Activated T-cell treated with anti-CD3 and anti-CD28 coated beads, Interleukin-2, amount 50 U/mL, for 24 hours (primary cell): ENCODE measurements around the gene PBX1.
"Not testable (repeated sequence)": the region's sequence is repeated elsewhere in the genome, so short reads cannot be mapped to it uniquely, and the experiment has no call there.

ENCODE experiments used
- DNase-seq: peaks from one replicate; pipeline ENCODE4 v3.0.0-alpha.2; 2020
- H3K27ac Mint-ChIP-seq: 2 replicates; pipeline ENCODE4 v1.8.0; 2020; ENCODE audit warnings: mild to moderate bottlenecking, mixed read lengths
- H3K27me3 Mint-ChIP-seq: 2 replicates; pipeline ENCODE4 v1.8.0; 2020; ENCODE audit warnings: mixed read lengths
- H3K36me3 Mint-ChIP-seq: 2 replicates; pipeline ENCODE4 v1.8.0; 2020; ENCODE audit warnings: low read depth, mixed read lengths
- H3K4me1 Mint-ChIP-seq: 2 replicates; pipeline ENCODE4 v1.8.0; 2020; ENCODE audit warnings: low read depth, mixed read lengths
- H3K4me3 Mint-ChIP-seq: 2 replicates; pipeline ENCODE4 v1.8.0; 2020; ENCODE audit warnings: mild to moderate bottlenecking, moderate library complexity, mixed read lengths
- H3K9me3 Mint-ChIP-seq: 2 replicates; pipeline ENCODE4 v1.8.0; 2020; ENCODE audit warnings: mixed read lengths

The PBX1 gene

GRCh38 chr1:164591858-164592257 lies 32.9 kb downstream of the PBX1 start:
- no peak overlapping the region for H3K4me3 Mint-ChIP-seq
- H3K36me3 Mint-ChIP-seq: no peaks in the 10 kb centered on the region
- H3K4me1 Mint-ChIP-seq: no peaks in the 10 kb centered on the region
- no peak for DNase-seq
- peaks cover 10% of the 10 kb centered on the region for H3K27me3 Mint-ChIP-seq
- H3K9me3 Mint-ChIP-seq: no peaks in the 10 kb centered on the region
- no peak overlapping the region for H3K27ac Mint-ChIP-seq

DNA sequence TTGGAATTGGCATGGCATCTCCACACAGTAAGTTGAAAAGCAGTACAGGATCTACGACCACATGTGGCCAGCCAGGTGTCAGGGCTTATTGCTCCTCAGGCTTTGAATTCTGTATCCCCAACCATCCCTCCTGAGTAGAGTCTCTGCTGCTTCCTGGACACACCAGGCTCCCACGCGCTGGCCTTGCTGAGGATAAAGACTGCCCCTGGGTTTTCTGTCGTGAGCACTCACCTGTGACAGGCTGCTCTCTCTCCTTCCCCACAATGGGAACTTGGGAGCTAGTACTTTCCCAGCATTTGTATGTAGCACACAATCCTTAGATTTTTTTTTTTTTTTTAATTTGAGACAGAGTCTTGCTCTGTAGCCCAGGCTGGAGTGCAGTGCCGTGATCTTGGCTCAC lies 33.6 kb downstream of the PBX1 start:
- Mint-ChIP-seq H3K4me1 (no peaks in the 10 kb centered on the region), H3K36me3 (no peaks in the 10 kb centered on the region), H3K27ac (no peak overlapping the region), H3K9me3 (no peaks in the 10 kb centered on the region), H3K4me3 (no peak overlapping the region), H3K27me3 (peaks cover 10% of the 10 kb centered on the region)
- no peak for DNase-seq

GRCh38 chr1:164595212-164595611 lies 36.2 kb downstream of the PBX1 start:
- Mint-ChIP-seq H3K4me1 (no peaks in the 10 kb centered on the region), H3K36me3 (no peaks in the 10 kb centered on the region), H3K9me3 (no peaks in the 10 kb centered on the region), H3K27ac (no peak overlapping the region), H3K27me3 (peaks cover 5% of the 10 kb centered on the region), H3K4me3 (no peak overlapping the region)
- no peak for DNase-seq

GRCh38 chr1:164596172-164596571 lies 37.2 kb downstream of the PBX1 start:
- Mint-ChIP-seq H3K4me1 (no peaks in the 10 kb centered on the region), H3K36me3 (no peaks in the 10 kb centered on the region), H3K27ac (no peak overlapping the region), H3K9me3 (no peaks in the 10 kb centered on the region), H3K27me3 (no peaks in the 10 kb centered on the region), H3K4me3 (no peak overlapping the region)
- DNase-seq: no peak

DNA sequence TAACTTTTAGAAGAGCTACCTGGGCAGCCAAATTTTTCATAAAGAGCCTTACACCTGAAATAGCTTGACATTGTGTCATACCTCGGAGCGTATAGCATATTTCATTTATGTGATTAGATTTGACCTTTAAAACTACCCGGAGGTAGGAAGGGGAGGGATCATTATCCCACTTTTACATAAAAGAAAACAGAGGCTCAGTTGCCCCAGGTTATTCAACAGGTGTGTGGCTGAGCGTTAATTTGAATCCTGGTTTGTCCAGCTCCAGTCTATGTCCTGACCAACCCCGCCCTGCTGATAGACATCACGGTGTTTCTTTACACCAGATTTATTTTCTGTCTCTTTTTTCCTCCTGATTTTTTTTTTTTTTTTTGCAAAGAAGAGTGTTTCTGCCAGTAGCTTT lies 39.7 kb downstream of the PBX1 start:
- DNase-seq: no peak
- Mint-ChIP-seq H3K36me3 (no peaks in the 10 kb centered on the region), H3K4me1 (no peaks in the 10 kb centered on the region), H3K9me3 (no peaks in the 10 kb centered on the region), H3K27me3 (no peaks in the 10 kb centered on the region), H3K4me3 (no peak overlapping the region), H3K27ac (no peak overlapping the region)

GRCh38 chr1:164599272-164599671 lies 40.3 kb downstream of the PBX1 start:
- H3K9me3 Mint-ChIP-seq: no peaks in the 10 kb centered on the region
- no peaks in the 10 kb centered on the region for H3K36me3 Mint-ChIP-seq
- H3K4me1 Mint-ChIP-seq: no peaks in the 10 kb centered on the region
- DNase-seq: no peak
- no peak overlapping the region for H3K27ac Mint-ChIP-seq
- H3K27me3 Mint-ChIP-seq: no peaks in the 10 kb centered on the region
- no peak overlapping the region for H3K4me3 Mint-ChIP-seq

- Mint-ChIP-seq H3K4me3 (no peak overlapping the region), H3K36me3 (no peaks in the 10 kb centered on the region), H3K27ac (no peak overlapping the region), H3K9me3 (no peaks in the 10 kb centered on the region), H3K27me3 (no peaks in the 10 kb centered on the region), H3K4me1 (no peaks in the 10 kb centered on the region)
- no peak for DNase-seq
Observed at GRCh38 chr1:164601399-164602100, 42.6 kb downstream of the PBX1 start.

DNA sequence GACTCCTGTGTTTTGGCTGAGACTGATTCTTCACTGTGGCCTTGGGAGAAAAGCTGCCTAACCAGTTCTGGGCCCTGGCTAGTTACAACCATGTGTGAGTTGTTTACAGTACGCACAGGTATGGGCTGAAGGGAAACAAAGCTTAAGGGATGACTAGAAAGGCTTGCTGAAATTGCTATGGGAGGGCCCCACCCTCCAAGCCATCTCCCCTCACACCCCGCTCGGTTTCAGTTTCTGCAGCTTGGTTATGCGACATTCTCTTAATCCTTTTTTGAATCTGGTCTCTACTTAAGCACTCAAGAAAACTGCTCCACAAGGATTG lies 43.1 kb downstream of the PBX1 start:
- H3K4me3 Mint-ChIP-seq: no peak overlapping the region
- H3K36me3 Mint-ChIP-seq: no peaks in the 10 kb centered on the region
- H3K4me1 Mint-ChIP-seq: no peaks in the 10 kb centered on the region
- no peak for DNase-seq
- no peak overlapping the region for H3K27ac Mint-ChIP-seq
- H3K27me3 Mint-ChIP-seq: no peaks in the 10 kb centered on the region
- no peaks in the 10 kb centered on the region for H3K9me3 Mint-ChIP-seq

DNA sequence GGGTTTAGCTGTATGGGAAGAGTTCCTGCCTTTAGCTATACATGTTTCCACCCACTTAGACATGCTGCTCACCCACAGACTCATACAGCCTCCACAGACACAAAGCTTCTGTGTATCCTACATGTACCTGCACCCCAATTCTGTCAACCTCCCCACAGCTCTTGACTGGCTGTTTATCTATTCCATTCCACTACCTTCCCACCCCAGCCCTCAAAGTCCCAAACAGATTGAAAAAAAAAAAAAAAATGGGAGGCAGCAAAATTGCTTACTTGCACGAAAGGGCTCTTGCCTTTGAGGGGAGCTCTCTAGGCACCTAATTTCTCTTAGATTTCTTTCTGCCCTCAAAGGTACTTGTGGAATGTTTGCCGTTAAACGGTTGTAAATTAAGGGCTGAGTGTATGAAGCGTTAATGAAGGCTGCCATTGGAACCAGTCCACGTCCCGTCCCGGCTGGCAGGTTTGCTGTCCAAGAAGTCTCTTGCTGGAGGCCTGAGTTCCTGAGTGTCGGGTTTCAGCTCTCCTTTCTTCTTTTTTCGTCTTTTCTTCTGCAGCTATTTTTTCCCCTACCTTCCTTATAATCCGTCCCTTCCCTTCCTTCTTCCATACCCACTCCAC lies 43.6 kb downstream of the PBX1 start:
- Mint-ChIP-seq H3K27me3 (no peaks in the 10 kb centered on the region), H3K36me3 (no peaks in the 10 kb centered on the region), H3K27ac (no peak overlapping the region), H3K4me1 (no peaks in the 10 kb centered on the region), H3K4me3 (no peak overlapping the region), H3K9me3 (no peaks in the 10 kb centered on the region)
- DNase-seq: no peak

DNA sequence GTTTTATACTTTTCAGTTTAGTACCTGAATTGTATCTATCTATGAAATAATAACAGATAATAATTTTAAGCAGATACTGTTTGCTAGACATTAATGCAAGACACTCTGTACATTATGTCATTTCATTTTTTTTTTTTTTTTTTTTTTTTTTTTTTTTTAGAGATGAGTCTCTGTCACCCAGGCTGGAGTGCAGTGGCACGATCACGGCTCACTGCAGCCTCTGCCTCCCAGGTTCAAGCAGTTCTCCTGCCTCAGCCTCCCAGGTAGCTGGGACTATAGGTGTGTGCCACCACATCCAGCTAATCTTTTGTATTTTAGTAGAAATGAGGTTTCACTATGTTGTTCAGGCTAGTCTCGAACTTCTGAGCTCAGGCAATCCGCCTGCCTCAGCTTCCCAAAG lies 44.8 kb downstream of the PBX1 start:
- not testable (repeated sequence) for H3K36me3 Mint-ChIP-seq, DNase-seq

DNA sequence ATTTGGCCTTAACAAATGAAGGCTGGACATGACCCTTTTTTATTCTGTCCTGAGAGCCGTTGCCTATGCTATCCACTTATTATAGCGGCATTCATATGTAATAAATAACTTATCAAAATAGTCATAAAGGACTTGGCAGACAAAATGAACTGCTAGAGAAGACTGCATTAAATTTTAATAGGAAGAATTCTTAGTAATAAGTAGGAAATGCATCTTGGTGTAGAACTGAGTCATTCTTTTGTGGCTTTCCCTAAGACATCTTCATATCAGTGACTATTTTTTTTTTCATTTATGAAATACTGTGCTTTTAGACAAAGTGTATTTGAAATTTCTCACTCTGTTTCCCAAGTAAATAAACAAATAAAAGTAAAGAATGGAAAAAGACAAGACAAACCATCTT lies 45.6 kb downstream of the PBX1 start:
- H3K4me3 Mint-ChIP-seq: no peak overlapping the region
- H3K27me3 Mint-ChIP-seq: no peaks in the 10 kb centered on the region
- H3K27ac Mint-ChIP-seq: no peak overlapping the region
- H3K36me3 Mint-ChIP-seq: no peaks in the 10 kb centered on the region
- no peaks in the 10 kb centered on the region for H3K4me1 Mint-ChIP-seq
- DNase-seq: no peak
- H3K9me3 Mint-ChIP-seq: no peaks in the 10 kb centered on the region

More for the DNA sequence above, 44.8 kb downstream of the PBX1 start:
- H3K27me3 Mint-ChIP-seq, H3K27ac Mint-ChIP-seq, H3K9me3 Mint-ChIP-seq, H3K4me3 Mint-ChIP-seq, H3K4me1 Mint-ChIP-seq: not testable (repeated sequence)

DNA sequence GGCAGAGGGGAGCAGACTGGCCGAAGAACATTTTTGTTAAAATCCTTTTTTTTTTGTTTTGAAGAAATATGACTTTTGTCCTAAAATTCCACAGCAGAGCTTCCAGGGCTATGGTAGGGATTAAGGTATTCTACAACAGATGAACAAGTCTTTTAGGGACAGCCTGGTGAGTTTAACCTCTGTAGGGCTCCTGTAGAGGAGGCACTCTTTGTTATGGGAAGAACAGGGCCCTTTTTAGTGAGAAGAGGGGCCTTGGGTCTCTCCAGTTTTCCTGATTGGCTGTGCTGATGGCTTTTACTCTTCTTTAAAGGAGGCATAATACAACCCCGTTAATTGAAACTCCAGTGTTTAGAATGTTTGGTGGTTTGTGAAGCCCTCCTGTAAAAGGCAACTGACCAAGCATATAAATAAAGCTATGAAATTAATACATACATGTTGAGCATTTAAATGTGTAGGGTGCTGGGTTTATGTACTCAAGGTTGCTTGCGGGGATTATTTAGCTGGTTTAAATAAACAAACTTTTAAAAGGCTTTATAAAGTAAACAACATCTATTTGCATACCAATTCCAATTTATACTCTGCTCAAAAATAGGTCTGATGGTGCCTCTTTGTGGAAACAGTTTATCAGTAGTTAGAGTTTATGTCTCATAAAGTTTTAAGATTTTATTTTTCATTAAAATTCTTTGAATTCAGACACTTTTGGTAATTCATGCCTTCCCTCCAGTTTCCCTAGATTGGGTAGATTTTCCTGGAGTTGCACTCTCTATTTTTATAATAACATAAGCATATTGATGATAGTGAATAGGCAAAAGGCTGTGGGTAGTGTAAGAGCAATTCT lies 46.5 kb downstream of the PBX1 start:
- Mint-ChIP-seq H3K4me3 (no peak overlapping the region), H3K27me3 (no peaks in the 10 kb centered on the region), H3K36me3 (no peaks in the 10 kb centered on the region), H3K27ac (no peak overlapping the region), H3K4me1 (no peaks in the 10 kb centered on the region), H3K9me3 (no peaks in the 10 kb centered on the region)
- DNase-seq: no peak

DNA sequence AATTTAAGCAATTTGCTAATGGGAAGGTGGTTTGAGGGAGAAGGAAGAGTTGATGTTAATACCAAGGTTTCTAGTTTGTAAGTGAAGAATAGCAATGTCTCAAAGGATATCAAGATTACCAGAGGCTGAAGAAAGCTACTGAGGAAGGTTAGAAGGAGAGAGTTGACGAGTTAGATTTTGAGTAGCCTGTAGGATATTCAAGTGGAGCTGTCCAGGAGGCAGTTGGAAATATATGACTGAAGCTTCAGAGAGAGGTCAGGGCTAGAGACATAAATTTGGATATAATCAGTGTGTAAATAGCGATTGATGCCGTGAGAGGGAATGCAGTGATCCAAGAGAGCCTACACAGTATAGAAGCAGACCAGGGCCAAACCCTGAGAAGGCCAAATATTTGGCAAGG lies 48.4 kb downstream of the PBX1 start:
- Mint-ChIP-seq H3K27ac (no peak overlapping the region), H3K4me3 (no peak overlapping the region), H3K4me1 (no peaks in the 10 kb centered on the region), H3K9me3 (no peaks in the 10 kb centered on the region), H3K36me3 (no peaks in the 10 kb centered on the region), H3K27me3 (no peaks in the 10 kb centered on the region)
- DNase-seq: no peak

- H3K27ac Mint-ChIP-seq: no peak overlapping the region
Observed at GRCh38 chr1:164608651-164609057, 49.7 kb downstream of the PBX1 start.

DNA sequence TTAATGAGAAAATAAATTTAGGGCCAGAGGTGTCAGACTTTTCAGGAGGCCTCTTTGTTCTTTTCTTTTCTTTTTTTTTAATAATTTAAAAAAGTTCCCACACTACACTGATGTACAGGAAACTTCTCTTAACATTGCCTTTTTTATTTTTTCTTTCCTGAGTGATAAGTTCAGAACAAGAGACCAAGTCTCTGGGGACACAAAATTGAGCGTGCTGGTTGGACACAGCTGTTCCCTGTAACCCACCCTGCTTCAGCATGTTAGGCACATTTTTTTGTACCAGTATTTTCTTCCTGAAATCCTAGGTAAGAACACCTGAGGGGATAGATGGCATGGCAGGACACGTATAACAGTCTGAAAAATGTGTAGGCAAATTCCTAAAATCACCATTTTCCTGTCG lies 50.1 kb downstream of the PBX1 start:
- H3K4me3 Mint-ChIP-seq: no peak overlapping the region
- no peaks in the 10 kb centered on the region for H3K4me1 Mint-ChIP-seq
- no peaks in the 10 kb centered on the region for H3K27me3 Mint-ChIP-seq
- no peaks in the 10 kb centered on the region for H3K36me3 Mint-ChIP-seq
- H3K27ac Mint-ChIP-seq: no peak overlapping the region
- no peak for DNase-seq
- no peaks in the 10 kb centered on the region for H3K9me3 Mint-ChIP-seq

More at GRCh38 chr1:164608651-164609057, 49.7 kb downstream of the PBX1 start:
- Mint-ChIP-seq H3K4me3 (no peak overlapping the region), H3K27me3 (no peaks in the 10 kb centered on the region), H3K9me3 (no peaks in the 10 kb centered on the region), H3K4me1 (no peaks in the 10 kb centered on the region), H3K36me3 (no peaks in the 10 kb centered on the region)
- DNase-seq: no peak
